HCT116 (cell line): ENCODE measurements around the gene PTPN4.

Experiments used
- CEBPB ChIP-seq: IDR thresholded peaks from 2 replicates; pipeline ENCODE4 v1.6.1; 2012; ENCODE audit warnings: low read depth
- EGR1 ChIP-seq: IDR thresholded peaks from 2 replicates; pipeline ENCODE4 v1.6.1; 2012; ENCODE audit warnings: low read depth
- EZH2 ChIP-seq: fragments of 200-600 bp; sonication (generic); IDR thresholded peaks from 2 replicates; pipeline ENCODE4 v1.6.1; 2017; ENCODE audit warnings: antibody characterized with exemption, mixed run types
- FOSL1 ChIP-seq: IDR thresholded peaks from 2 replicates; pipeline ENCODE4 v1.6.1; 2012; ENCODE audit warnings: low read depth
- JUND ChIP-seq: IDR thresholded peaks from 2 replicates; pipeline ENCODE4 v1.6.1; 2012
- POLR2A ChIP-seq: IDR thresholded peaks from 2 replicates; pipeline ENCODE4 v1.7.0; 2011; ENCODE audit warnings: borderline replicate concordance; ENCODE audit not compliant: insufficient read depth, insufficient read length; ENCODE audit errors: extremely low read depth
- SIN3A ChIP-seq: IDR thresholded peaks from 2 replicates; pipeline ENCODE4 v1.6.1; 2012; ENCODE audit warnings: low read depth
- TCF7L2 ChIP-seq: IDR thresholded peaks from 2 replicates; pipeline ENCODE4 v1.7.0; 2011; ENCODE audit warnings: borderline replicate concordance, inconsistent platforms; ENCODE audit not compliant: insufficient read depth, insufficient read length; ENCODE audit errors: extremely low read depth
- YY1 ChIP-seq: IDR thresholded peaks from 2 replicates; pipeline ENCODE4 v1.6.1; 2011; ENCODE audit warnings: low read length, low read depth, moderate library complexity, mild to moderate bottlenecking; ENCODE audit not compliant: insufficient replicate concordance; ENCODE audit errors: extremely low read depth
- ZFX ChIP-seq: fragments of 450-650 bp; IDR thresholded peaks from 2 replicates; pipeline ENCODE4 v1.6.1; 2017
- ZNF274 ChIP-seq: fragments of 200-500 bp; sonication (Bioruptor generic); IDR thresholded peaks from 2 replicates; pipeline ENCODE4 v1.6.1; 2014; ENCODE audit warnings: mild to moderate bottlenecking, low read depth, low read length, inconsistent platforms
- TF ChIP-seq, protein P1 (sequence below), 3 experiments: fragments of 200-600 bp in 1 of 3; sonication (generic) in 1 of 3; IDR thresholded peaks in 2 of 3; conservative IDR thresholded peaks in 1 of 3; 2 replicates each; pipeline ENCODE4 v1.5.1; 2012 to 2017; ENCODE audit warnings: low read depth in 2 of 3, low read length in 2 of 3, antibody characterized with exemption in 1 of 3, borderline replicate concordance in 1 of 3, control low read depth in 1 of 3, mild to moderate bottlenecking in 1 of 3, mixed read lengths in 1 of 3, mixed run types in 1 of 3, moderate library complexity in 1 of 3; ENCODE audit not compliant: insufficient read depth in 1 of 3
- TF ChIP-seq, protein P2 (sequence below): IDR thresholded peaks from 2 replicates; pipeline ENCODE4 v1.6.1; 2012; ENCODE audit warnings: low read depth

DNA sequence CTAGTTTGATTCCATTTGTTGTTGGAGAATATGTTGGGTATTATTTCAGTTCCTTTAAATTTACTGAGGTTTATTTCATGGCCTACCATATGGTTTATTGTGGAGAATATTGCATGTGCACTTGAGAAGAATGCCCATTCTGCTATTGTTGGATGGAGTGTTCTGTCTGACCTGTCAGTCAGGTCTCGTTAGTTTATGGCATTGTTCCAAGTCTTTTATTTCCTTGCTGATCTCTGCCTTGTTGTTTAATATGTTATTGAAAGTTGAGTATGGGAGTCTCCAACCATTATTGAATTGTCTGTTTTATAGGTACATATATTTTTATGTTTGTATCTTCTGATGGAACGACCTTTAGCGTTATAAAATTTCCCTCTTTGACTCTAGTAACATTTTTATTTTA lies 86.3 kb downstream of the PTPN4 start:
- TF ChIP-seq, protein P1, sequence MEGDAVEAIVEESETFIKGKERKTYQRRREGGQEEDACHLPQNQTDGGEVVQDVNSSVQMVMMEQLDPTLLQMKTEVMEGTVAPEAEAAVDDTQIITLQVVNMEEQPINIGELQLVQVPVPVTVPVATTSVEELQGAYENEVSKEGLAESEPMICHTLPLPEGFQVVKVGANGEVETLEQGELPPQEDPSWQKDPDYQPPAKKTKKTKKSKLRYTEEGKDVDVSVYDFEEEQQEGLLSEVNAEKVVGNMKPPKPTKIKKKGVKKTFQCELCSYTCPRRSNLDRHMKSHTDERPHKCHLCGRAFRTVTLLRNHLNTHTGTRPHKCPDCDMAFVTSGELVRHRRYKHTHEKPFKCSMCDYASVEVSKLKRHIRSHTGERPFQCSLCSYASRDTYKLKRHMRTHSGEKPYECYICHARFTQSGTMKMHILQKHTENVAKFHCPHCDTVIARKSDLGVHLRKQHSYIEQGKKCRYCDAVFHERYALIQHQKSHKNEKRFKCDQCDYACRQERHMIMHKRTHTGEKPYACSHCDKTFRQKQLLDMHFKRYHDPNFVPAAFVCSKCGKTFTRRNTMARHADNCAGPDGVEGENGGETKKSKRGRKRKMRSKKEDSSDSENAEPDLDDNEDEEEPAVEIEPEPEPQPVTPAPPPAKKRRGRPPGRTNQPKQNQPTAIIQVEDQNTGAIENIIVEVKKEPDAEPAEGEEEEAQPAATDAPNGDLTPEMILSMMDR (IDR thresholded peaks at IDR 0.05 in 2 of 3, conservative IDR thresholded peaks at IDR 0.05 in 1 of 3; ENCODE audit: borderline replicate concordance in 1 of 3, insufficient read depth in 1 of 3, low read depth in 2 of 3, low read length in 2 of 3), result no peak
- TF ChIP-seq SIN3A (no peak), JUND (no peak), ZNF274 (no peak), YY1 (no peak), TCF7L2 (no peak), FOSL1 (no peak), POLR2A (no peak), CEBPB (no peak), EZH2 (no peak), EGR1 (no peak), ZFX (no peak)
- TF ChIP-seq, protein P2, sequence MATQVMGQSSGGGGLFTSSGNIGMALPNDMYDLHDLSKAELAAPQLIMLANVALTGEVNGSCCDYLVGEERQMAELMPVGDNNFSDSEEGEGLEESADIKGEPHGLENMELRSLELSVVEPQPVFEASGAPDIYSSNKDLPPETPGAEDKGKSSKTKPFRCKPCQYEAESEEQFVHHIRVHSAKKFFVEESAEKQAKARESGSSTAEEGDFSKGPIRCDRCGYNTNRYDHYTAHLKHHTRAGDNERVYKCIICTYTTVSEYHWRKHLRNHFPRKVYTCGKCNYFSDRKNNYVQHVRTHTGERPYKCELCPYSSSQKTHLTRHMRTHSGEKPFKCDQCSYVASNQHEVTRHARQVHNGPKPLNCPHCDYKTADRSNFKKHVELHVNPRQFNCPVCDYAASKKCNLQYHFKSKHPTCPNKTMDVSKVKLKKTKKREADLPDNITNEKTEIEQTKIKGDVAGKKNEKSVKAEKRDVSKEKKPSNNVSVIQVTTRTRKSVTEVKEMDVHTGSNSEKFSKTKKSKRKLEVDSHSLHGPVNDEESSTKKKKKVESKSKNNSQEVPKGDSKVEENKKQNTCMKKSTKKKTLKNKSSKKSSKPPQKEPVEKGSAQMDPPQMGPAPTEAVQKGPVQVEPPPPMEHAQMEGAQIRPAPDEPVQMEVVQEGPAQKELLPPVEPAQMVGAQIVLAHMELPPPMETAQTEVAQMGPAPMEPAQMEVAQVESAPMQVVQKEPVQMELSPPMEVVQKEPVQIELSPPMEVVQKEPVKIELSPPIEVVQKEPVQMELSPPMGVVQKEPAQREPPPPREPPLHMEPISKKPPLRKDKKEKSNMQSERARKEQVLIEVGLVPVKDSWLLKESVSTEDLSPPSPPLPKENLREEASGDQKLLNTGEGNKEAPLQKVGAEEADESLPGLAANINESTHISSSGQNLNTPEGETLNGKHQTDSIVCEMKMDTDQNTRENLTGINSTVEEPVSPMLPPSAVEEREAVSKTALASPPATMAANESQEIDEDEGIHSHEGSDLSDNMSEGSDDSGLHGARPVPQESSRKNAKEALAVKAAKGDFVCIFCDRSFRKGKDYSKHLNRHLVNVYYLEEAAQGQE, result no peak
